Neural cell (in vitro differentiated cells): Measurements from ENCODE around the gene LMO3. TPM values are rescaled to one million over a fixed set of nuclear protein-coding genes. Genes with fewer than 3 reads are reported as not detected.

Source experiments
- H2AFZ ChIP-seq: fragments of 200-600, 300-800 bp; sonication (generic), shearing (Covaris generic); 2 replicates; pipeline ENCODE4 v1.6.0; 2014; ENCODE audit warnings: low read depth, mild to moderate bottlenecking, antibody characterized with exemption, low read length, moderate library complexity
- H3F3A ChIP-seq: fragments of 200-600 bp; shearing (Covaris generic); 2 replicates; pipeline ENCODE4 v1.6.1; 2016; ENCODE audit warnings: mild to moderate bottlenecking, moderate library complexity, mixed read lengths, antibody characterized with exemption, low read length; ENCODE audit not compliant: insufficient read depth, poor library complexity, severe bottlenecking
- H3K27ac ChIP-seq: fragments of 200-600, 300-800 bp; sonication (generic), shearing (Covaris generic); 2 replicates; pipeline ENCODE4 v1.5.1; 2014; ENCODE audit warnings: mild to moderate bottlenecking, low read length, moderate library complexity
- H3K27me3 ChIP-seq: fragments of 300-800, 200-600 bp; sonication (generic), shearing (Covaris generic); 2 replicates; pipeline ENCODE4 v1.6.0; 2014; ENCODE audit warnings: mild to moderate bottlenecking, low read depth, low read length, moderate library complexity; ENCODE audit not compliant: insufficient read depth
- H3K36me3 ChIP-seq: fragments of 300-800, 200-600 bp; sonication (generic), shearing (Covaris generic); 2 replicates; pipeline ENCODE4 v1.5.1; 2014; ENCODE audit warnings: mild to moderate bottlenecking, antibody characterized with exemption, low read length, moderate library complexity; ENCODE audit not compliant: insufficient read depth
- H3K4me2 ChIP-seq: fragments of 300-800, 200-600 bp; sonication (generic), shearing (Covaris generic); 2 replicates; pipeline ENCODE4 v1.6.0; 2014; ENCODE audit warnings: mild to moderate bottlenecking, low read length
- H3K4me3 ChIP-seq: fragments of 300-800, 200-600 bp; sonication (generic), shearing (Covaris generic); 2 replicates; pipeline ENCODE4 v1.5.1; 2014; ENCODE audit warnings: mild to moderate bottlenecking, low read length, moderate library complexity
- H3K79me2 ChIP-seq: fragments of 200-600 bp; shearing (Covaris generic); replicated peaks from 2 replicates; pipeline ENCODE4 v1.6.0; 2014; ENCODE audit warnings: mild to moderate bottlenecking, low read length, moderate library complexity; ENCODE audit not compliant: insufficient read depth
- H3K9ac ChIP-seq: fragments of 300-800, 200-600 bp; sonication (generic), shearing (Covaris generic); 2 replicates; pipeline ENCODE4 v1.6.1; 2016; ENCODE audit warnings: mild to moderate bottlenecking, low read length, mixed read lengths
- H3K9me2 ChIP-seq: fragments of 200-600 bp; shearing (Covaris generic); 2 replicates; pipeline ENCODE4 v1.6.1; 2016; ENCODE audit warnings: mild to moderate bottlenecking, low read length, mixed read lengths; ENCODE audit not compliant: insufficient read depth
- H3K9me3 ChIP-seq: fragments of 200-600, 300-800 bp; sonication (generic), shearing (Covaris generic); 2 replicates; pipeline ENCODE4 v1.6.1; 2016; ENCODE audit warnings: mild to moderate bottlenecking, mixed run types, low read length, moderate library complexity, mixed read lengths
- H4K20me1 ChIP-seq: fragments of 200-600 bp; shearing (Covaris generic); 2 replicates; pipeline ENCODE4 v1.6.1; 2016; ENCODE audit warnings: mild to moderate bottlenecking, mixed run types; ENCODE audit not compliant: insufficient read depth
- CTCF ChIP-seq: fragments of 450-650 bp; IDR thresholded peaks from 2 replicates; pipeline ENCODE4 v1.5.1; 2014; ENCODE audit warnings: antibody characterized with exemption, mild to moderate bottlenecking, moderate library complexity; ENCODE audit not compliant: poor library complexity, severe bottlenecking
- EP300 ChIP-seq: fragments of 450-650 bp; conservative IDR thresholded peaks from 2 replicates; pipeline ENCODE4 v1.6.1; 2014; ENCODE audit warnings: antibody characterized with exemption, mild to moderate bottlenecking, moderate library complexity; ENCODE audit not compliant: poor library complexity, severe bottlenecking
- EZH2 ChIP-seq: fragments of 200-600, 300-800 bp; shearing (Covaris generic), sonication (generic); IDR thresholded peaks from 2 replicates; pipeline ENCODE4 v1.6.1; 2014; ENCODE audit warnings: antibody characterized with exemption, low read length, borderline replicate concordance, mild to moderate bottlenecking; ENCODE audit not compliant: insufficient read depth, poor library complexity, severe bottlenecking
- MXI1 ChIP-seq: fragments of 450-650 bp; conservative IDR thresholded peaks from 2 replicates; pipeline ENCODE4 v1.6.1; 2014; ENCODE audit warnings: antibody characterized with exemption, mild to moderate bottlenecking; ENCODE audit not compliant: poor library complexity, severe bottlenecking
- POLR2AphosphoS5 ChIP-seq: IDR thresholded peaks from 2 replicates; pipeline ENCODE4 v1.6.1; 2012
- RAD21 ChIP-seq: fragments of 450-650 bp; conservative IDR thresholded peaks from 2 replicates; pipeline ENCODE4 v1.6.1; 2014; ENCODE audit warnings: antibody characterized with exemption, mild to moderate bottlenecking, moderate library complexity
- SMC3 ChIP-seq: fragments of 450-650 bp; conservative IDR thresholded peaks from 2 replicates; pipeline ENCODE4 v1.6.1; 2014; ENCODE audit warnings: antibody characterized with exemption, mild to moderate bottlenecking, moderate library complexity; ENCODE audit not compliant: poor library complexity
- TAF1 ChIP-seq: IDR thresholded peaks from 2 replicates; pipeline ENCODE4 v1.6.1; 2012; ENCODE audit warnings: low read depth
- polyA plus RNA-seq: library from polyadenylated mRNA; depleted of rRNA; stranded (reverse); fragments of >200 nt; gene quantifications from 2 replicates; pipeline ENCODE4 v1.2.3, GENCODE V29; 2014
- TF ChIP-seq, protein P1 (sequence below): IDR thresholded peaks from 2 replicates; pipeline ENCODE4 v1.6.1; 2012; ENCODE audit warnings: borderline replicate concordance

The LMO3 gene
- polyA plus RNA-seq, 1 donor from 2014 or later: 42.8 TPM

GRCh38 chr12:16588812-16589211 is 17.1 kb downstream of the LMO3 start:
- TF ChIP-seq EZH2 (no peak), RAD21 (no peak), TAF1 (no peak), CTCF (no peak), POLR2AphosphoS5 (no peak), SMC3 (no peak), EP300 (no peak), MXI1 (no peak)
- TF ChIP-seq, protein P1, sequence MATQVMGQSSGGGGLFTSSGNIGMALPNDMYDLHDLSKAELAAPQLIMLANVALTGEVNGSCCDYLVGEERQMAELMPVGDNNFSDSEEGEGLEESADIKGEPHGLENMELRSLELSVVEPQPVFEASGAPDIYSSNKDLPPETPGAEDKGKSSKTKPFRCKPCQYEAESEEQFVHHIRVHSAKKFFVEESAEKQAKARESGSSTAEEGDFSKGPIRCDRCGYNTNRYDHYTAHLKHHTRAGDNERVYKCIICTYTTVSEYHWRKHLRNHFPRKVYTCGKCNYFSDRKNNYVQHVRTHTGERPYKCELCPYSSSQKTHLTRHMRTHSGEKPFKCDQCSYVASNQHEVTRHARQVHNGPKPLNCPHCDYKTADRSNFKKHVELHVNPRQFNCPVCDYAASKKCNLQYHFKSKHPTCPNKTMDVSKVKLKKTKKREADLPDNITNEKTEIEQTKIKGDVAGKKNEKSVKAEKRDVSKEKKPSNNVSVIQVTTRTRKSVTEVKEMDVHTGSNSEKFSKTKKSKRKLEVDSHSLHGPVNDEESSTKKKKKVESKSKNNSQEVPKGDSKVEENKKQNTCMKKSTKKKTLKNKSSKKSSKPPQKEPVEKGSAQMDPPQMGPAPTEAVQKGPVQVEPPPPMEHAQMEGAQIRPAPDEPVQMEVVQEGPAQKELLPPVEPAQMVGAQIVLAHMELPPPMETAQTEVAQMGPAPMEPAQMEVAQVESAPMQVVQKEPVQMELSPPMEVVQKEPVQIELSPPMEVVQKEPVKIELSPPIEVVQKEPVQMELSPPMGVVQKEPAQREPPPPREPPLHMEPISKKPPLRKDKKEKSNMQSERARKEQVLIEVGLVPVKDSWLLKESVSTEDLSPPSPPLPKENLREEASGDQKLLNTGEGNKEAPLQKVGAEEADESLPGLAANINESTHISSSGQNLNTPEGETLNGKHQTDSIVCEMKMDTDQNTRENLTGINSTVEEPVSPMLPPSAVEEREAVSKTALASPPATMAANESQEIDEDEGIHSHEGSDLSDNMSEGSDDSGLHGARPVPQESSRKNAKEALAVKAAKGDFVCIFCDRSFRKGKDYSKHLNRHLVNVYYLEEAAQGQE: no peak
- Histone ChIP-seq H3K9ac (no peak overlapping the region), H3K9me2 (no peaks in the 10 kb centered on the region), H3K27ac (no peak overlapping the region), H3K4me2 (no peak overlapping the region), H3K4me3 (no peak overlapping the region), H4K20me1 (no peaks in the 10 kb centered on the region), H3K36me3 (no peaks in the 10 kb centered on the region), H3K9me3 (no peaks in the 10 kb centered on the region), H2AFZ (no peak overlapping the region), H3K27me3 (no peaks in the 10 kb centered on the region), H3K79me2 (no peaks in the 10 kb centered on the region), H3F3A (no peaks in the 10 kb centered on the region)

DNA sequence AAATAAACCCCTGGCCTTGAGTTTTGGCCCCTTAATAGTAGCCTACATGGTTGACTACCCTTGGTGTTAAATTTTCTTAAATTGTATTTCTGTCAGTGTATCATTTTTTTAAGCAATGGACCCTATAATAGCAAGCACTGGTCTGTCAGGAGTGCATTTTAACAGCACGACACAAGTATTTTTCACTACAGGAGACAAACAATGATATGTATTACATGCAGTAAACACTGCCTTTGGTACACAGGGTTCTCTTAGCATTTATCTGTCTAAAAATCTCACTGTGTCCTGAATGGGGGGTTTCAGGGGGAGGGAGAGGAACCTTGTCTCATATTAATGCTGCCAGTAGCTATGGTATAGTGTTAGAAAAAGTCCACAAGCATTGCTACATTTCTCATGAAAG is 18.4 kb downstream of the LMO3 start:
- TF ChIP-seq MXI1: no peak
- TF ChIP-seq RAD21: no peak
- TF ChIP-seq EZH2: no peak
- peak; percentile 49 for TF ChIP-seq EP300
- TF ChIP-seq CTCF: no peak
- peak; percentile 94 for TF ChIP-seq POLR2AphosphoS5
- TF ChIP-seq, protein P1: no peak
- TF ChIP-seq SMC3: no peak
- TF ChIP-seq TAF1: no peak

More for the DNA sequence above, 18.4 kb downstream of the LMO3 start:
- H3K4me2 ChIP-seq: peak overlapping the region; percentile 22
- no peaks in the 10 kb centered on the region for H3K79me2 ChIP-seq
- no peaks in the 10 kb centered on the region for H3K36me3 ChIP-seq
- no peaks in the 10 kb centered on the region for H3K9me3 ChIP-seq
- peak overlapping the region; percentile 30 for H3K4me3 ChIP-seq
- no peaks in the 10 kb centered on the region for H4K20me1 ChIP-seq
- no peaks in the 10 kb centered on the region for H3K9me2 ChIP-seq
- no peak overlapping the region for H3K9ac ChIP-seq
- H3F3A ChIP-seq: no peaks in the 10 kb centered on the region
- H2AFZ ChIP-seq: no peak overlapping the region
- H3K27me3 ChIP-seq: no peaks in the 10 kb centered on the region
- H3K27ac ChIP-seq: peak overlapping the region; percentile 44
